ENCODE measurements around the gene TWNK.
A peak's percentile ranks its signal among the peaks of the same experiment; 100 is the strongest.

The TWNK gene

DNA sequence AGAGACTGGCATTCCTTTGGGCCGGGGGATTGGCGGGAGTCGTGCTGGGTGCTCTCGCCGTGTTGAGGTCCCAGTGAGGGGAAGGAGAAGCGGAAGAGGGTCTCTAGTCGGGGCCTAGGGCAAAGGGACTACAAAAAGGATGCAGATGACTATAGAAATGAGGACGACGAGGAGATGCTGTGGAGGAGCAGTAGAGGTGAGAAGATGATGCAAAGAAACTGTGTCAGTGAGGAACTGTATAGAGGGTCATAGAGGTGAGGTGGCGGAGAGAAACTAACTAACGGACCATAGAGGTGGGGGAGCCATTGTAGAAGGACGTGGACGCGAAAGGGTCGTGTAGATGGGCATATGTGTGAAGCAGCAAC, 324 bp downstream of the TWNK start:
- DNase-seq (ENCODE audit: extremely low read depth, low read depth), result no peak
- TF ChIP-seq, protein P1, sequence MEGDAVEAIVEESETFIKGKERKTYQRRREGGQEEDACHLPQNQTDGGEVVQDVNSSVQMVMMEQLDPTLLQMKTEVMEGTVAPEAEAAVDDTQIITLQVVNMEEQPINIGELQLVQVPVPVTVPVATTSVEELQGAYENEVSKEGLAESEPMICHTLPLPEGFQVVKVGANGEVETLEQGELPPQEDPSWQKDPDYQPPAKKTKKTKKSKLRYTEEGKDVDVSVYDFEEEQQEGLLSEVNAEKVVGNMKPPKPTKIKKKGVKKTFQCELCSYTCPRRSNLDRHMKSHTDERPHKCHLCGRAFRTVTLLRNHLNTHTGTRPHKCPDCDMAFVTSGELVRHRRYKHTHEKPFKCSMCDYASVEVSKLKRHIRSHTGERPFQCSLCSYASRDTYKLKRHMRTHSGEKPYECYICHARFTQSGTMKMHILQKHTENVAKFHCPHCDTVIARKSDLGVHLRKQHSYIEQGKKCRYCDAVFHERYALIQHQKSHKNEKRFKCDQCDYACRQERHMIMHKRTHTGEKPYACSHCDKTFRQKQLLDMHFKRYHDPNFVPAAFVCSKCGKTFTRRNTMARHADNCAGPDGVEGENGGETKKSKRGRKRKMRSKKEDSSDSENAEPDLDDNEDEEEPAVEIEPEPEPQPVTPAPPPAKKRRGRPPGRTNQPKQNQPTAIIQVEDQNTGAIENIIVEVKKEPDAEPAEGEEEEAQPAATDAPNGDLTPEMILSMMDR (IDR thresholded peaks at IDR 0.05; ENCODE audit: low read depth, low read length), result no peak

DNA sequence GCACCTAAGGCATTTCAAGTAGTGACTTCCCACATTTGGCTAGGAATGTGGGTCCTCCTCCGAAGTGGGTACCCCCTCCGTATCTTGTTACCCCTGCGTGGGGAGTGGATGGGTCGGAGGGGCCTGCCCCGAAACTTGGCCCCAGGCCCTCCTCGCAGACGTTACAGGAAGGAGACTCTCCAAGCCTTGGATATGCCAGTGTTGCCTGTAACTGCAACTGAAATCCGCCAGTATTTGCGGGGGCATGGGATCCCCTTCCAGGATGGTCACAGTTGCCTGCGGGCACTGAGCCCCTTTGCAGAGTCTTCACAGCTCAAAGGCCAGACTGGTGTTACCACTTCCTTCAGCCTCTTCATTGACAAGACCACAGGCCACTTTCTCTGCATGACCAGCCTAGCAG, 823 bp downstream of the TWNK start:
- TF ChIP-seq, protein P1 (IDR thresholded peaks at IDR 0.05; ENCODE audit: low read depth, low read length), result no peak

DNA sequence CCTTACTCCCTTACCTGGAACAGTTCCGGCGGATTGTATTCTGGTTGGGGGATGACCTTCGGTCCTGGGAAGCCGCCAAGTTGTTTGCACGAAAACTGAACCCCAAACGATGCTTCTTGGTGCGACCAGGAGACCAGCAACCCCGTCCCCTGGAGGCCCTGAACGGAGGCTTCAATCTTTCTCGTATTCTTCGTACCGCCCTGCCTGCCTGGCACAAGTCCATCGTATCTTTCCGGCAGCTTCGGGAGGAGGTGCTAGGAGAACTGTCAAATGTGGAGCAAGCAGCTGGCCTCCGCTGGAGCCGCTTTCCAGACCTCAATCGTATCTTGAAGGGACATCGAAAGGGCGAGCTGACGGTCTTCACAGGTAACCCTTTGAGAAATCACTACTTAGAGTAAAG, 1.7 kb downstream of the TWNK start:
- DNase-seq (ENCODE audit: extremely low read depth, low read depth), result no peak
- TF ChIP-seq, protein P1 (IDR thresholded peaks at IDR 0.05; ENCODE audit: low read depth, low read length), result no peak

More for the DNA sequence above, 823 bp downstream of the TWNK start:
- DNase-seq (ENCODE audit: extremely low read depth, low read depth), result no peak

DNA sequence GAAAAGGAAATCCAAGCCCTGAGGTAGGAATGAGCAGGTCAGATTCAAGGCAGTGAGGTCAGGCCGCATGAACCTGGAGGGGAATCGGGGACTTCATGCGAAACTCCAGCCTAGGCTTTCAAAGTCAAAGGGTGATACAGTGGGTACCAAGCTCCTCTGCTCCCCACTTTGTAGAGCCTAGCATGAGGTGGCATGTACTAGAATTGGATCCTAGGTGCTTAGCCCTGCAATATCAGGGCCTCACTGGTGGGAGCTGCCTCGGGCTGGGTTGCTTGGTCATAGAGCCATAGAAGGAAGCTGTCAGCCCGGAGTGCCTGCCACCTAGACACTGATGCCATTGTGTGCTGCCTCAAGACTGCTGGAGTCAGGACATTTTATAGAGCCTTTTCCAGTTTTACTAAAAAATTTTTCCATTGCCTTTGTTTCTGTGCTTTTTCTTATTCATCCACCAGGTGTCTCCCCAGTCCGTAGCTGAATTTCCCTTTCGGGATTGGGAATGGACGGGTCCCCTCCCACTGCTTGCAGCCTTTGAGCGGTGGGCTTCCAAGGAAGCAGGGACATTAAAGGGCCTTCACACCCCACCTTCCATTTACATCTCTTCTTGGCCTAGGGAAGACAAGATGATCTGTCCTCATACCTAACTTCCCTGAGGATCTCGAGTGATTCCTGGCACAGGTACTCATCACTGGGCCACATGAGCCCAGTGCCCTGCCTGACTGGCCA, 6.8 kb downstream of the TWNK start:
- TF ChIP-seq, protein P1 (IDR thresholded peaks at IDR 0.05; ENCODE audit: low read depth, low read length), result peak; percentile 73
- no peak for DNase-seq (ENCODE audit: extremely low read depth, low read depth)

DNA sequence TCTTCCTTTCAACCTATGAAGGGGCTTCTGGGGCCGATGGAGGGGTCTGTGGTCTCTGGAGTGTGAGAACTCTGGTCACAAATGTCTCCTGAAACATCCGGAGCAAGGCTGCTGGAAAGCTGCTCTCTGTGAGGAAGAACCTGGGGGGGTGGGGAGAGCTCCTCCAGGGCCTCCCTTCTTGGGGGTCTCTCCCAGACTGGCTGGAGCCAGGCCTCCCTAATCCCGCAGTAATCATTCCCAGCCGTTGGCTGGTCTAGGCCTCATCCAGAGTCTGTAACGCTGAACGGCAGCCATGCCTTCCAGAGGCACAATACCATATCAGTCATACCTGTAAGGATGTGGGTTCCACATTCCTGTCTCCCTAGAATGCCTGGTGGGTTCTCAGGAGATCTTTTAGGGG, 7.8 kb downstream of the TWNK start:
- DNase-seq (ENCODE audit: extremely low read depth, low read depth), result no peak
- TF ChIP-seq, protein P1 (IDR thresholded peaks at IDR 0.05; ENCODE audit: low read depth, low read length), result no peak

DNA sequence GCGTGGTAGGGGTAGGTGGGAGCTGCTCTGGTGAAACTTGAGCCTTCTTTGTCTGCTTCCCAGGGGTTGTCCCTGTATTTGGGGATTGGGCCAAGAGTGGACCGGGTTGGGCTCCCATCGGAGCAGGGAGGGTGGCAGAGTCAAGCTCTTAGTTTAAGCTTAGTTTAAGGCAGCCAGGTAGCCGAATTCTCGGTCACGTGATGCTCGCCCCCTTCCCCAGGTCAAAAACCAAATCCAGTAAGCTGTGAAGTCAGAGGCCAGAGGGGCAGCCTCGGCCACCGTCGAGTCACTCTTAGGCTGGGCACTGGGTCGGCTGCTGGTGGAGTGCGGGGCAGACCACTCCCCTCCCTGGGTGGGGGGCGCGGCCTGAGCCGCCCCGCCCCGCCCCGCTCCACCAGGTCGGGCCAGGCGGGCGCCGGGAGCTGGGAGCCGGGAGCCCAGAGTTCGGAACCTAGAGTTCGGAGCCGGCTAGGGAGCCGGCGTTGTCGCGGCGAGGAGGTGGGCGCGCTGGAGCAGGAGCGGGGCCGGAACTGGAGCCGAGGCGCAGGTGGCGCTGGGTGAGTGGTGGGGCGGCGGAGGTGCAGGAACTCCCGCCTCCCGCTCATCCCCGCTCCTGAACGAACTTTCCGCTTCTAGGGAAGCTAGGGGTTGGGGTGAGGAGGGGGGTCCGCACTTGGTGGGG, 9.5 kb downstream of the TWNK start:
- DNase-seq (ENCODE audit: extremely low read depth, low read depth), result no peak
- TF ChIP-seq, protein P1 (IDR thresholded peaks at IDR 0.05; ENCODE audit: low read depth, low read length), result no peak

DNA sequence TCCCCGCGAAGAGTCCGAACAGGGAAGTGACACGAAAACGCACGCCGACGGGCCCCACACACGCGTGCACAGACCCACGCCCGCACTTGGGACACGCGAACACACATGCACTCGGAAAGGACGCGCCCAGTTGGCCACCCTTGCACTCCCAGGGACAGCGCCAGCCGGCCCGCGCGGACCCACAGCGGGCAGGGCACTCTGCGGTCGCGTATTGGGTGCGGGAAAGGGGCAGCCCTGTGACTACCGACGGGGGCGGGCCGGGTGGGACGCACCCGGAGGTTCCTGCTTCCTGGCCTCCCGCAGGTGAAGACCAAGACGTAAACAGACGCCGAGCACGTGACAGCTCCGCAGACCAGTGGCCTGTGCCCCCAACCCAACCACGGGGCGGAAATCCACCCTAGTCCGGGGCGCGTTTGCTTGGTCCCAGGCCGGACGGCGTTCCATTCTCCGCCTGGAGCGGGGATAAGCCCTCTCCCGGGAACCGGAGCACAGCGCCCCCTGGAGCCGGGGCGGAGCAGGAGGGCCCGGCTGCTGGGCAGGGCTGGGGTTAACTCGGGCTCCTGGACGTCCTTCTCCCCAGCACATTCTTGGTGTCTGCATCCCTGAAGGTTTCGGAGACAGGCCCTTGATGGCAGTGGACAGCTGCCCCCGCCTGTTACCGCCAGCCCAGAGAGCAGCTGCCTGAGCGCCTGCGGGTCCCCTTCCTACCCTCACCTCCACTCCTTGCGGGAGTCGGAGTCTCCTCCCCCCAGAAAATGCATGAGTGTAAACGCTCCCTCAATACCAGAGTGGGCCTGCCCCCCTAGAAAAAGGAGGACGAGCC, 10.2 kb downstream of the TWNK start:
- TF ChIP-seq, protein P1 (IDR thresholded peaks at IDR 0.05; ENCODE audit: low read depth, low read length), result peak; percentile 93
- no peak for DNase-seq (ENCODE audit: extremely low read depth, low read depth)

Measured in AG09319 (cell line).